Measurements from ENCODE around the gene RBPJL. TPM values are rescaled to one million over a fixed set of nuclear protein-coding genes. Genes with fewer than 3 reads are reported as not detected.

RBPJL gene
- total RNA-seq, 4 donors from 2014 or later, result not detected

GRCh38 chr20:45320948-45321595 is 14.4 kb downstream of the RBPJL start:
- in situ Hi-C loops (cut with MboI; ENCODE audit: low pct_ligation_motif_present in 1 of 4, low pct_unique_long_range_greater_than_20kb in 1 of 4, low sequenced_read_pairs in 3 of 4), result loop anchor here in 2 of 4 donors (10.0 to 25.0 kb wide), 3 partner anchors 116 to 454 kb away; no protein-coding TSS in a partner anchor
- no peaks in the 10 kb centered on the region for H3K36me3 ChIP-seq
- DNase-seq, result no peak

GRCh38 chr20:45322952-45323383 is 16.3 kb downstream of the RBPJL start:
- intact Hi-C loops (cut with DNase I; ENCODE audit: low total_unique reads), result no loop called here
- H3K9me3 ChIP-seq, result no peaks in the 10 kb centered on the region

More at GRCh38 chr20:45320948-45321595, 14.4 kb downstream of the RBPJL start:
- WGBS, 2 donors (ENCODE audit: low coverage in 1 of 2), result 60 to 76% methylated on average over 5 of the region's 5 CpGs
- intact Hi-C loops (cut with DNase I; ENCODE audit: low total_unique reads), result no loop called here
- Histone ChIP-seq H3K4me3 (no peak overlapping the region), H3K4me1 (peaks cover 5 to 35% (median 24%) of the 10 kb centered on the region in 4 donors), H3K9me3 (no peaks in the 10 kb centered on the region), H3K27me3 (peaks cover 19% of the 10 kb centered on the region), H3K27ac (peak overlapping the region; percentile 3 to 67 (median 62))
- TF ChIP-seq POLR2A (IDR thresholded peaks at IDR 0.05), result no peak

GRCh38 chr20:45323731-45324130 is 17.1 kb downstream of the RBPJL start:
- H3K27ac ChIP-seq, result peak overlapping the region in 2 of 4 donors; percentile 10 to 13
- H3K9me3 ChIP-seq, result no peaks in the 10 kb centered on the region
- DNase-seq, result no peak
- intact Hi-C loops (cut with DNase I; ENCODE audit: low total_unique reads) (no loop called here), in situ Hi-C loops (cut with MboI; ENCODE audit: low pct_ligation_motif_present in 1 of 4, low pct_unique_long_range_greater_than_20kb in 1 of 4, low sequenced_read_pairs in 3 of 4) (loop anchor here in 2 of 4 donors (10.0 to 25.0 kb wide), 3 partner anchors 114 to 451 kb away; no protein-coding TSS in a partner anchor)
- peaks cover 5 to 35% (median 24%) of the 10 kb centered on the region in 4 donors for H3K4me1 ChIP-seq
- no peaks in the 10 kb centered on the region for H3K27me3 ChIP-seq
- H3K4me3 ChIP-seq, result no peak overlapping the region
- H3K36me3 ChIP-seq, result peaks cover 0 to 18% (median 3%) of the 10 kb centered on the region in 4 donors
- TF ChIP-seq CTCF (IDR thresholded peaks at IDR 0.05) (no peak), POLR2A (IDR thresholded peaks at IDR 0.05) (no peak), POLR2AphosphoS5 (IDR thresholded peaks at IDR 0.05) (no peak), EP300 (IDR thresholded peaks at IDR 0.05; ENCODE audit: low read depth) (no peak)

More at GRCh38 chr20:45322952-45323383, 16.3 kb downstream of the RBPJL start:
- Histone ChIP-seq H3K36me3 (peaks cover 0 to 10% (median 0%) of the 10 kb centered on the region in 4 donors), H3K27ac (peak overlapping the region; percentile 22 to 67 (median 37)), H3K27me3 (no peaks in the 10 kb centered on the region), H3K4me1 (peaks cover 5 to 35% (median 24%) of the 10 kb centered on the region in 4 donors), H3K4me3 (no peak overlapping the region)
- TF ChIP-seq CTCF (IDR thresholded peaks at IDR 0.05) (peak in 2 of 5 experiments; percentile 23 to 43), POLR2A (IDR thresholded peaks at IDR 0.05) (no peak), POLR2AphosphoS5 (IDR thresholded peaks at IDR 0.05) (peak in 1 of 3 donors; percentile 8), EP300 (IDR thresholded peaks at IDR 0.05; ENCODE audit: low read depth) (no peak)
- DNase-seq, result peak; percentile 60
- WGBS, 2 donors (ENCODE audit: low coverage in 1 of 2), result 41% methylated on average over 7 of the region's 7 CpGs; no CpG with 5 or more reads in 1 of the 2 donors
- in situ Hi-C loops (cut with MboI; ENCODE audit: low pct_ligation_motif_present in 1 of 4, low pct_unique_long_range_greater_than_20kb in 1 of 4, low sequenced_read_pairs in 3 of 4), result loop anchor here in 2 of 4 donors (10.0 to 25.0 kb wide), 3 partner anchors 114 to 452 kb away; no protein-coding TSS in a partner anchor

- Histone ChIP-seq H3K4me1 (peaks cover 5 to 25% (median 20%) of the 10 kb centered on the region in 4 donors), H3K4me3 (no peak overlapping the region), H3K36me3 (peaks cover 0 to 32% (median 11%) of the 10 kb centered on the region in 4 donors), H3K27me3 (no peaks in the 10 kb centered on the region), H3K9me3 (no peaks in the 10 kb centered on the region), H3K27ac (no peak overlapping the region)
- intact Hi-C loops (cut with DNase I; ENCODE audit: low total_unique reads) (no loop called here), in situ Hi-C loops (cut with MboI; ENCODE audit: low pct_ligation_motif_present in 1 of 4, low pct_unique_long_range_greater_than_20kb in 1 of 4, low sequenced_read_pairs in 3 of 4) (loop anchor here in 1 of 4 donors (10.0 kb wide), 1 partner anchor 449 kb away; no protein-coding TSS in a partner anchor)
- no peak for DNase-seq
- TF ChIP-seq EP300 (IDR thresholded peaks at IDR 0.05; ENCODE audit: low read depth) (no peak), POLR2A (IDR thresholded peaks at IDR 0.05) (no peak), CTCF (IDR thresholded peaks at IDR 0.05) (no peak), POLR2AphosphoS5 (IDR thresholded peaks at IDR 0.05) (no peak)
- WGBS, 2 donors (ENCODE audit: low coverage in 1 of 2), result 80 to 90% methylated on average over 2 to 6 of the region's 6 CpGs
Observed at GRCh38 chr20:45325371-45325770, 18.7 kb downstream of the RBPJL start.
